HepG2 (cell line): ENCODE measurements around the gene SGMS1. TPM values are rescaled to one million over a fixed set of nuclear protein-coding genes. Genes with fewer than 3 reads are reported as not detected.

Source experiments
- AHR ChIP-seq: IDR thresholded peaks from 2 replicates; pipeline ENCODE4 v1.6.1; 2018; ENCODE audit warnings: missing genetic modification reagents, missing compliant biosample characterization
- HINFP ChIP-seq: sonication (generic); formaldehyde crosslinking; IDR thresholded peaks from 2 replicates; pipeline ENCODE4 v1.4.0; 2020; ENCODE audit warnings: low read depth, mild to moderate bottlenecking, missing genetic modification reagents
- KAT8 ChIP-seq: IDR thresholded peaks from 2 replicates; pipeline ENCODE4 v1.6.1; 2016; ENCODE audit warnings: missing genetic modification reagents, missing compliant biosample characterization
- MAZ ChIP-seq, 2 experiments: sonication (generic) in 1 of 2; formaldehyde crosslinking in 1 of 2; IDR thresholded peaks; 2 replicates each; pipeline versions ENCODE4 v1.5.0 to v1.6.1; 2012 to 2020; ENCODE audit warnings: low read depth in 2 of 2, mild to moderate bottlenecking in 2 of 2, borderline replicate concordance in 1 of 2, improper control_type of control experiment in 1 of 2, low read length in 1 of 2, missing genetic modification reagents in 1 of 2, moderate library complexity in 1 of 2
- MXD4 ChIP-seq: IDR thresholded peaks from 2 replicates; pipeline ENCODE4 v1.6.1; 2016; ENCODE audit warnings: mild to moderate bottlenecking, missing biosample characterization, missing genetic modification reagents
- MXI1 ChIP-seq: IDR thresholded peaks from 3 replicates; pipeline ENCODE4 v1.6.1; 2012; ENCODE audit warnings: low read depth, low read length, inconsistent platforms, borderline replicate concordance
- NFATC3 ChIP-seq: sonication (generic); formaldehyde crosslinking; IDR thresholded peaks from 2 replicates; pipeline ENCODE4 v1.5.1; 2020; ENCODE audit warnings: mild to moderate bottlenecking, missing genetic modification reagents
- NFE2L1 ChIP-seq: sonication (generic); formaldehyde crosslinking; IDR thresholded peaks from 2 replicates; pipeline ENCODE4 v1.4.0; 2020; ENCODE audit warnings: missing genetic modification reagents, mild to moderate bottlenecking, borderline replicate concordance
- NONO ChIP-seq, 2 experiments: fragments of 450-650 bp in 1 of 2; sonication (generic) in 1 of 2; formaldehyde crosslinking in 1 of 2; IDR thresholded peaks in 1 of 2; conservative IDR thresholded peaks in 1 of 2; 2 replicates each; pipeline versions ENCODE4 v1.6.1 to v1.8.0; 2017 to 2022; ENCODE audit warnings: mild to moderate bottlenecking in 1 of 2, missing genetic modification reagents in 1 of 2, moderate library complexity in 1 of 2
- ZBTB34 ChIP-seq: sonication (generic); formaldehyde crosslinking; IDR thresholded peaks from 2 replicates; pipeline ENCODE4 v1.8.0; 2022; ENCODE audit warnings: mild to moderate bottlenecking, missing genetic modification reagents
- ZBTB40 ChIP-seq, 2 experiments: fragments of 450-650 bp in 1 of 2; sonication (generic) in 1 of 2; formaldehyde crosslinking in 1 of 2; IDR thresholded peaks; 2 replicates each; pipeline versions ENCODE4 v1.6.1 to v1.8.0; 2016 to 2022; ENCODE audit warnings: antibody characterized with exemption in 1 of 2, mild to moderate bottlenecking in 1 of 2, missing genetic modification reagents in 1 of 2
- ZNF343 ChIP-seq: sonication (generic); formaldehyde crosslinking; IDR thresholded peaks from 2 replicates; pipeline ENCODE4 v1.4.0; 2020; ENCODE audit warnings: mild to moderate bottlenecking, missing genetic modification reagents
- ZNF562 ChIP-seq: sonication (generic); formaldehyde crosslinking; IDR thresholded peaks from 2 replicates; pipeline ENCODE4 v1.8.0; 2022; ENCODE audit warnings: missing genetic modification reagents, borderline replicate concordance
- ZNF784 ChIP-seq: sonication (generic); formaldehyde crosslinking; IDR thresholded peaks from 2 replicates; pipeline ENCODE4 v1.5.1; 2020; ENCODE audit warnings: missing genetic modification reagents, mild to moderate bottlenecking, borderline replicate concordance
- polyA plus RNA-seq, 8 experiments: library from polyadenylated mRNA; depleted of rRNA in 3 of 8; stranded (reverse) in 7 of 8; unstranded in 1 of 8; fragments of >200 nt; fragmentation: Illumina TruSeq in 4 of 8; extraction: Trizol in 4 of 8; gene quantifications; 2 replicates each; pipeline versions ENCODE4 v1.2.1 to v1.2.3, GENCODE V29; 2011 to 2016; ENCODE audit warnings: low read depth in 4 of 8, missing spikeins in 1 of 8, mixed read lengths in 1 of 8; ENCODE audit not compliant: insufficient read depth in 1 of 8
- total RNA-seq, 5 experiments: library from RNA; depleted of rRNA; stranded (reverse); fragments of >200 nt; fragmentation: Illumina TruSeq; extraction: Trizol; gene quantifications; 2 replicates each; pipeline ENCODE4 v1.2.3, GENCODE V29; 2016; ENCODE audit warnings: low read depth in 1 of 5

The SGMS1 gene
- total and polyA plus RNA-seq, 2 of the 13 experiments (the other 11 are each of a cell fraction or from before 2014, with no cell fraction given): 6.5 to 15.1 TPM

- no peak for TF ChIP-seq NFATC3 (CRISPR knock-in tag)
- TF ChIP-seq MXD4 (CRISPR knock-in tag): peak; percentile 74
- TF ChIP-seq ZNF784 (CRISPR knock-in tag): no peak
- peak; percentile 80; the same call in 1 of the 2 replicates for TF ChIP-seq MAZ (IDR thresholded peaks at IDR 0.05; ENCODE audit: borderline replicate concordance, low read depth, low read length)
- TF ChIP-seq MAZ (CRISPR knock-in tag; IDR thresholded peaks at IDR 0.05; ENCODE audit: low read depth): peak; percentile 51; the same call in 1 of the 2 replicates
- no peak for TF ChIP-seq AHR (CRISPR knock-in tag)
- TF ChIP-seq HINFP (CRISPR knock-in tag): 0 out of 2 replicates have a peak, but pooled peaks have one; percentile 10
- TF ChIP-seq ZBTB40 (IDR thresholded peaks at IDR 0.05): no peak
- TF ChIP-seq ZBTB40 (CRISPR knock-in tag; IDR thresholded peaks at IDR 0.05): 0 out of 2 replicates have a peak, but pooled peaks have one; percentile 30
- no peak for TF ChIP-seq ZNF562 (CRISPR knock-in tag)
- no peak for TF ChIP-seq ZBTB34 (CRISPR knock-in tag)
- TF ChIP-seq KAT8 (CRISPR knock-in tag): no peak
- no peak; the same call in 2 of the 3 replicates for TF ChIP-seq MXI1
- TF ChIP-seq NONO (IDR thresholded peaks at IDR 0.05): no peak
- TF ChIP-seq NONO (CRISPR knock-in tag; conservative IDR thresholded peaks at IDR 0.05): no peak; the same call in 1 of the 2 replicates
- TF ChIP-seq NFE2L1: no peak
- TF ChIP-seq ZNF343 (CRISPR knock-in tag): peak; percentile 64; the same call in 1 of the 2 replicates
Observed at GRCh38 chr10:50623663-50624412, at the start of gene SGMS1 (continued).
